Thyroid gland (tissue), 4 donors: Measurements from ENCODE around the gene SUGT1. TPM values are rescaled to one million over a fixed set of nuclear protein-coding genes. Genes with fewer than 3 reads are reported as not detected.
"Not testable (repeated sequence)": the region's sequence is repeated elsewhere in the genome, so short reads cannot be mapped to it uniquely, and the experiment has no call there.

Source experiments
- DNase-seq, 2 donors: peaks; one replicate each; pipeline ENCODE4 v3.0.0-alpha.2; 2019
- H3K27ac ChIP-seq, 3 donors: fragments of 200-600 bp; sonication (generic); 1 replicate in 2 of 3; 2 replicates in 1 of 3; pipeline ENCODE4 v1.5.1; 2016 to 2019; ENCODE audit warnings: mild to moderate bottlenecking in 1 of 3, moderate library complexity in 1 of 3
- H3K27me3 ChIP-seq: fragments of 200-600 bp; sonication (generic); one replicate; pipeline ENCODE4 v1.5.1; 2019
- H3K36me3 ChIP-seq, 2 donors: fragments of 200-600 bp; sonication (generic); one replicate each; pipeline ENCODE4 v1.5.1; 2016 to 2019
- H3K4me1 ChIP-seq, 2 donors: fragments of 200-600 bp; sonication (generic); one replicate each; pipeline ENCODE4 v1.5.1; 2017 to 2019
- H3K4me3 ChIP-seq, 3 donors: fragments of 200-600 bp; sonication (generic); replicated peaks in 1 of 3; 1 replicate in 2 of 3; 2 replicates in 1 of 3; pipeline ENCODE4 v1.5.1; 2016; ENCODE audit warnings: mild to moderate bottlenecking in 1 of 3
- H3K9me3 ChIP-seq: fragments of 200-600 bp; sonication (generic); one replicate; pipeline ENCODE4 v1.5.1; 2017
- POLR2A ChIP-seq, 2 donors: fragments of 450-650 bp; IDR thresholded peaks; one replicate each; pipeline ENCODE4 v1.6.1; 2017; ENCODE audit warnings: antibody characterized with exemption in 2 of 2, mild to moderate bottlenecking in 2 of 2, moderate library complexity in 1 of 2
- WGBS, 2 donors: methylation state at CpG; one replicate each; pipeline ENCODE4 v1.1.5; 2017; 5-methylcytosine and 5-hydroxymethylcytosine counted together
- intact Hi-C: fragments of 100-400 bp; cut with DNase I; formaldehyde crosslinking; loops from one replicate; pipeline ENCODE4 v1.15.1; 2023
- total RNA-seq, 4 donors: library from RNA; depleted of rRNA; stranded (reverse); fragments of >200 nt; gene quantifications; one replicate each; pipeline ENCODE4 v1.2.3, GENCODE V29; 2016
- TF ChIP-seq, protein P1 (sequence below), 6 experiments: fragments of 200-600 bp in 3 of 6; fragments of 450-650 bp in 3 of 6; sonication (generic) in 3 of 6; IDR thresholded peaks; one replicate each; pipeline ENCODE4 v1.5.1; 2016 to 2019; ENCODE audit warnings: antibody characterized with exemption in 6 of 6, mild to moderate bottlenecking in 2 of 6, inconsistent platforms in 1 of 6, moderate library complexity in 1 of 6

The SUGT1 gene
- total RNA-seq, 4 donors from 2014 or later: 33.6 to 50.4 (median 43.1) TPM

DNA sequence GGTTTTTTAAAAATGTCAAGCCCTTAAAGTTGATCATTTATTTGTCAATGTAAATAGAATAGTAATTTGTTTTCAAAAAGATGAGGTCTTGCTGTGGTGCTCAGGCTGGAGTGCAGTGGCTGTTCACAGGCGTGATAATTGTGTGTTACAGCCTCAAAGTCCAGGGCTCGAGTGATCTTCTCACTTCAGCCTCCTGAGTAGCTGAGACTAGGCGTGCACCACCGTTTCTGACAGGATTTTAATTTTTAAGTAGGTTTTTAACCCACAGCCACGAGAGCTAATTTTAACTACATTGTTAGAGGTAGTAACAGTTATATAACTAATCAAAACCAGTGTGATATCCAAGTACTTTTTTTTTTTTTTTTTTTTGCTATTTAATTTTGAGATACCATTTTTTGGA is 43.9 kb downstream of the SUGT1 start:
- no peak for TF ChIP-seq POLR2A (IDR thresholded peaks at IDR 0.05)
- TF ChIP-seq, protein P1, sequence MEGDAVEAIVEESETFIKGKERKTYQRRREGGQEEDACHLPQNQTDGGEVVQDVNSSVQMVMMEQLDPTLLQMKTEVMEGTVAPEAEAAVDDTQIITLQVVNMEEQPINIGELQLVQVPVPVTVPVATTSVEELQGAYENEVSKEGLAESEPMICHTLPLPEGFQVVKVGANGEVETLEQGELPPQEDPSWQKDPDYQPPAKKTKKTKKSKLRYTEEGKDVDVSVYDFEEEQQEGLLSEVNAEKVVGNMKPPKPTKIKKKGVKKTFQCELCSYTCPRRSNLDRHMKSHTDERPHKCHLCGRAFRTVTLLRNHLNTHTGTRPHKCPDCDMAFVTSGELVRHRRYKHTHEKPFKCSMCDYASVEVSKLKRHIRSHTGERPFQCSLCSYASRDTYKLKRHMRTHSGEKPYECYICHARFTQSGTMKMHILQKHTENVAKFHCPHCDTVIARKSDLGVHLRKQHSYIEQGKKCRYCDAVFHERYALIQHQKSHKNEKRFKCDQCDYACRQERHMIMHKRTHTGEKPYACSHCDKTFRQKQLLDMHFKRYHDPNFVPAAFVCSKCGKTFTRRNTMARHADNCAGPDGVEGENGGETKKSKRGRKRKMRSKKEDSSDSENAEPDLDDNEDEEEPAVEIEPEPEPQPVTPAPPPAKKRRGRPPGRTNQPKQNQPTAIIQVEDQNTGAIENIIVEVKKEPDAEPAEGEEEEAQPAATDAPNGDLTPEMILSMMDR (IDR thresholded peaks at IDR 0.05): no peak
- Histone ChIP-seq H3K36me3 (no peaks in the 10 kb centered on the region), H3K4me3 (no peak overlapping the region), H3K4me1 (no peaks in the 10 kb centered on the region), H3K27me3 (no peaks in the 10 kb centered on the region), H3K9me3 (no peaks in the 10 kb centered on the region), H3K27ac (no peak overlapping the region)
- WGBS, 2 donors: 94 to 95% methylated on average over 5 of the region's 5 CpGs
- intact Hi-C loops: no loop called here
- DNase-seq: no peak

DNA sequence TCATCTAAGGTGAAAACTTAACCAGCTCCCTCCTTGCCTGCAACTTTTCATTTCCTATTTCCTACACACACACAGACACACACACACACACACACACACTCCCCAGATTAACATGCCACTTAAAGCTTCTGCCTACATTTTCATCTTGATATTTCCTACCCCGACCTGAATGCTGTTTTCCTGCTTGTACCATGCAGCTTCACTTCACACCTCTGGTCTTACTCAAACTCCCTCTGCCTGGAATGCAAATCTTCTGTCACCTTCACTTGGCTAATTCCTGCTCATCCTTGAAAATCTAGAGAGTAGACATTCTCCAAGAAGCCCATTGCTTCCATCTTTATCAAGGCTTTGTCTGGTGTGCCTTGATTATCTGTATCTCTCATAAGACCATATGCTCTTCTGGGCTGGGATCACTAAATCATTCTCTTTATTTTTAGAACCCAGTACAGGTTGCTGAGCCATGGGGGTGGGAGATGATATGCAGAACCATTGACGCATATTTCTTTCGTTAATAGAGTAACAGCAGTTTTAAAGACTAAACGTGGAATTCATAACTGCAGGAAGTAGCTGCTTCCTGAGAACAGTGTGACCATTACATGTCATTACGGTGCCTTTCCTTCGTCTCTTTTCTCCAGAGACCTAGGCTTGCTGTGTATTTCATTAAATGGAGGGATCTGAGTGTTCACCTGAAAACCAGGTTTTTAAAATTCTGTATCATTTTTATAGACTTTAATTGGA is 49.3 kb downstream of the SUGT1 start:
- H3K4me3 ChIP-seq: no peak overlapping the region
- WGBS, 2 donors: 69 to 81% methylated on average over 6 of the region's 6 CpGs
- H3K9me3 ChIP-seq: no peaks in the 10 kb centered on the region
- H3K36me3 ChIP-seq: no peaks in the 10 kb centered on the region
- H3K27ac ChIP-seq: no peak overlapping the region
- H3K4me1 ChIP-seq: no peaks in the 10 kb centered on the region
- TF ChIP-seq POLR2A (IDR thresholded peaks at IDR 0.05): no peak
- TF ChIP-seq, protein P1 (IDR thresholded peaks at IDR 0.05): no peak
- no peaks in the 10 kb centered on the region for H3K27me3 ChIP-seq
- DNase-seq: no peak
- intact Hi-C loops: no loop called here

DNA sequence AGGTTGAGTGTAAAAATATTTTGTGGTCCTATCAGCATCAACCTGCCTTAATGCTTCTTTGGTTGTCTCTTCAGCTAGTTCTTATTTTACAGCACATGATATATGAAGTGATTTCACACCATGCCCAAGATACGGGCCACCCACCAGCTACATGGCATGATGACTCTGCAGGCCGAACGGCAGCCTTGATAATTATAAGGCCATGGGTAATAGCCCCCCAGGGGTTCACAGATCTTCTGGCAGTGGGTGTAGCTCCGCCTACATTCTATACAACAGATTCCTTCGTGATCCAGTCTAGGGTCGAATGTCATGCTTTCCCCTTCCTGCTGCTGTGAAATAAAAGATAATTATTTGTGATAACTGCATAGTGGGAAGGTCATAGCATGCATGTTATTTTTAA is 50.8 kb downstream of the SUGT1 start:
- no peak overlapping the region for H3K4me3 ChIP-seq
- H3K27me3 ChIP-seq: no peaks in the 10 kb centered on the region
- TF ChIP-seq POLR2A (IDR thresholded peaks at IDR 0.05): no peak
- TF ChIP-seq, protein P1 (IDR thresholded peaks at IDR 0.05): no peak
- no peak for DNase-seq
- intact Hi-C loops: no loop called here
- no peak overlapping the region for H3K27ac ChIP-seq
- H3K4me1 ChIP-seq: no peaks in the 10 kb centered on the region
- H3K36me3 ChIP-seq: no peaks in the 10 kb centered on the region
- WGBS, 2 donors: 65 to 85% methylated on average over 6 of the region's 6 CpGs
- no peaks in the 10 kb centered on the region for H3K9me3 ChIP-seq

DNA sequence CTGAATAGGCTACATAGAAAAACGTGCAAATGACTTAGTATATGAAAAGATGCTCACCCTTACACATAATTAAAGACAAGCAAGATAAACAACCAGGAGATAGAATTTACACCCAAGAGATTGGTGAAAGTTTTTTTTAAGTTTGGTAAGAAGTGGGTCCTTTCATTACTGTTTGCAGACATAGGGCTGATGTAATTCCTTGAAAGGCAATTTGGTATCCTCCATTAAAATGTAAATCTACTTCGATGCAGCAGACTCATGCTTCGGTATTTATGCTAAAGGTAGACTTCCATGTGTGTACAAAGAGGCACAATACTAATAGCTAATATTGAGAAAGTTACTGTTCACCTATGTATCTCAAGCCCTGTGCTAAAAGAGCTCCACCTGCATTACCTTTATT is 53.4 kb downstream of the SUGT1 start:
- no peak overlapping the region for H3K27ac ChIP-seq
- no peak for TF ChIP-seq POLR2A (IDR thresholded peaks at IDR 0.05)
- TF ChIP-seq, protein P1 (IDR thresholded peaks at IDR 0.05): no peak
- no peaks in the 10 kb centered on the region for H3K9me3 ChIP-seq
- H3K4me1 ChIP-seq: no peaks in the 10 kb centered on the region
- no peak overlapping the region for H3K4me3 ChIP-seq
- no peaks in the 10 kb centered on the region for H3K36me3 ChIP-seq
- H3K27me3 ChIP-seq: no peaks in the 10 kb centered on the region
- 86 to 90% methylated on average over 3 of the region's 3 CpGs for WGBS, 2 donors
- intact Hi-C loops: no loop called here
- no peak for DNase-seq

DNA sequence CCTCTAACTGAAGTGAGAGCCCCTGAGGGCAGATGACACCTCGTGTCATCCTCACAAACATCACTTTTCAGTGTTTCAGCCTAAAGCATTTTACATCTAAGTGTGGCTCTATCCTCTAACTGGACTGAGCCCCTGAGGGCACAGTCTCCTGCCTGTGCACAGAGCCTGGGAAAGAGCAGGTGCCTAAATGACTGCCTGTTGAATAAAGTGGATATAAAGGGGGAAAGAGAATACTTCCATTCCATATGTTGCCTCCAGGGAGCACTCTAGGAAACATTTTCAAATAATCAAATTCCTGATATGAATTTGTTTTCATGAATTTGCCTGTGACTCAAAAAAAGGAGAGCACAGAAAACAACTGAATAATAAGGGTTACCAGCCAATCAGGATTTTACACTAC is 54.7 kb downstream of the SUGT1 start:
- no peaks in the 10 kb centered on the region for H3K4me1 ChIP-seq
- DNase-seq: no peak
- H3K36me3 ChIP-seq: no peaks in the 10 kb centered on the region
- no peak overlapping the region for H3K27ac ChIP-seq
- WGBS, 2 donors: 85% methylated on average over 1 of the region's 1 CpG; no CpG with 5 or more reads in 1 of the 2 donors
- no peak overlapping the region for H3K4me3 ChIP-seq
- no peak for TF ChIP-seq POLR2A (IDR thresholded peaks at IDR 0.05)
- TF ChIP-seq, protein P1 (IDR thresholded peaks at IDR 0.05): no peak
- H3K9me3 ChIP-seq: no peaks in the 10 kb centered on the region
- no peaks in the 10 kb centered on the region for H3K27me3 ChIP-seq
- intact Hi-C loops: no loop called here

DNA sequence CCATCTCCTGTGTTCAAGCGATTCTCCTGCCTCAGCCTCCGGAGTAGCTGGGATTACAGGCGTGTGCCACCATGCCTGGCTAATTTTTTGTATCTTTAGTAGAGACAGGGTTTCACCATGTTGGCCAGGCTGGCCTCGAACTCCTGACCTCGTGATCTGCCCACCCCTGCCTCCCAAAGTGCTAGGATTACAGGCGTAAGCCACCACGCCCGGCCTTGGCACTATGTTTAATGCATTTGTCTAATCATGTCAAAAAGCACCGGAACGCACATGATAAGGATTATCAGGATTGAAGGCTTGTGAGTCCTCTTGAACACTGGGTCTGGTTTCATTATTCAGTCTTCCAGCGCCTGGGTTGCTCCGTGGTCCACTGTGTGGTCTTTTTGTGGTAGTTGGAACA is 55.6 kb downstream of the SUGT1 start:
- H3K27ac ChIP-seq, intact Hi-C loops, H3K27me3 ChIP-seq, H3K4me1 ChIP-seq, H3K9me3 ChIP-seq, H3K36me3 ChIP-seq, DNase-seq, H3K4me3 ChIP-seq: not testable (repeated sequence)
- WGBS, 2 donors: 93 to 96% methylated on average over 12 of the region's 12 CpGs
